Parathyroid adenoma (tissue), 2 donors: ENCODE results near the gene SLC41A3.

Experiments used
- H2AFZ ChIP-seq: fragments of 300-600 bp; sonication (generic); one replicate; pipeline ENCODE4 v1.7.0; 2017; ENCODE audit warnings: antibody characterized with exemption, mild to moderate bottlenecking
- H3K27ac ChIP-seq: fragments of 300-600 bp; sonication (generic); one replicate; pipeline ENCODE4 v1.7.0; 2017
- H3K27me3 ChIP-seq: fragments of 300-600 bp; sonication (generic); one replicate; pipeline ENCODE4 v1.7.0; 2017; ENCODE audit warnings: low read length; ENCODE audit not compliant: control insufficient read depth, insufficient read depth
- H3K36me3 ChIP-seq: fragments of 300-600 bp; sonication (generic); one replicate; pipeline ENCODE4 v1.7.0; 2017; ENCODE audit warnings: low read length; ENCODE audit not compliant: control insufficient read depth, insufficient read depth
- H3K4me1 ChIP-seq: fragments of 300-600 bp; sonication (generic); one replicate; pipeline ENCODE4 v1.7.0; 2017; ENCODE audit warnings: control low read depth
- H3K4me2 ChIP-seq: fragments of 300-600 bp; sonication (generic); one replicate; pipeline ENCODE4 v1.7.0; 2017; ENCODE audit warnings: low read length
- H3K4me3 ChIP-seq: fragments of 300-600 bp; sonication (generic); one replicate; pipeline ENCODE4 v1.7.0; 2017; ENCODE audit warnings: low read depth, low read length
- H3K79me2 ChIP-seq: fragments of 300-600 bp; sonication (generic); one replicate; pipeline ENCODE4 v1.7.0; 2017; ENCODE audit warnings: control low read depth
- H3K9ac ChIP-seq: fragments of 300-600 bp; sonication (generic); one replicate; pipeline ENCODE4 v1.7.0; 2017; ENCODE audit warnings: mild to moderate bottlenecking
- H3K9me3 ChIP-seq: fragments of 300-600 bp; sonication (generic); one replicate; pipeline ENCODE4 v1.7.0; 2017; ENCODE audit warnings: low read length; ENCODE audit not compliant: control insufficient read depth
- CTCF ChIP-seq: fragments of 300-600 bp; sonication (generic); IDR thresholded peaks from one replicate; pipeline ENCODE4 v1.7.0; 2017; ENCODE audit warnings: antibody characterized with exemption, mild to moderate bottlenecking
- donor health status: primary hyperparathyroidism.

The SLC41A3 gene

GRCh38 chr3:126125341-126125740 lies 41.4 kb upstream of the SLC41A3 start:
- H3K36me3 ChIP-seq = no peaks in the 10 kb centered on the region
- H3K9me3 ChIP-seq = no peaks in the 10 kb centered on the region
- no peak overlapping the region for H2AFZ ChIP-seq
- no peak overlapping the region for H3K27ac ChIP-seq
- H3K27me3 ChIP-seq = no peaks in the 10 kb centered on the region
- no peaks in the 10 kb centered on the region for H3K4me1 ChIP-seq
- TF ChIP-seq CTCF = no peak
- no peak overlapping the region for H3K4me2 ChIP-seq
- no peaks in the 10 kb centered on the region for H3K79me2 ChIP-seq
- no peak overlapping the region for H3K9ac ChIP-seq
- no peak overlapping the region for H3K4me3 ChIP-seq

- Histone ChIP-seq H3K9me3 (no peaks in the 10 kb centered on the region), H3K4me1 (no peaks in the 10 kb centered on the region), H3K79me2 (no peaks in the 10 kb centered on the region), H3K36me3 (no peaks in the 10 kb centered on the region), H2AFZ (no peak overlapping the region), H3K9ac (no peak overlapping the region), H3K27ac (no peak overlapping the region), H3K27me3 (no peaks in the 10 kb centered on the region), H3K4me3 (no peak overlapping the region), H3K4me2 (no peak overlapping the region)
- no peak for TF ChIP-seq CTCF
These were observed 41.0 kb upstream of the SLC41A3 start for GRCh38 chr3:126124896-126125295.

GRCh38 chr3:126124148-126124868 lies 40.4 kb upstream of the SLC41A3 start:
- no peaks in the 10 kb centered on the region for H3K79me2 ChIP-seq
- no peak overlapping the region for H2AFZ ChIP-seq
- no peaks in the 10 kb centered on the region for H3K9me3 ChIP-seq
- no peak overlapping the region for H3K27ac ChIP-seq
- no peaks in the 10 kb centered on the region for H3K27me3 ChIP-seq
- no peak overlapping the region for H3K4me3 ChIP-seq
- no peak overlapping the region for H3K4me2 ChIP-seq
- H3K9ac ChIP-seq = no peak overlapping the region
- TF ChIP-seq CTCF = no peak
- no peaks in the 10 kb centered on the region for H3K36me3 ChIP-seq
- H3K4me1 ChIP-seq = no peaks in the 10 kb centered on the region

- H3K4me3 ChIP-seq = no peak overlapping the region
- H3K36me3 ChIP-seq = no peaks in the 10 kb centered on the region
- no peak overlapping the region for H2AFZ ChIP-seq
- no peaks in the 10 kb centered on the region for H3K4me1 ChIP-seq
- no peak overlapping the region for H3K4me2 ChIP-seq
- TF ChIP-seq CTCF = no peak
- no peak overlapping the region for H3K27ac ChIP-seq
- H3K79me2 ChIP-seq = no peaks in the 10 kb centered on the region
- no peaks in the 10 kb centered on the region for H3K9me3 ChIP-seq
- no peak overlapping the region for H3K9ac ChIP-seq
- no peaks in the 10 kb centered on the region for H3K27me3 ChIP-seq
These were observed 37.7 kb upstream of the SLC41A3 start for GRCh38 chr3:126121632-126122031.

- Histone ChIP-seq H3K4me3 (no peak overlapping the region), H3K36me3 (no peaks in the 10 kb centered on the region), H3K4me2 (no peak overlapping the region), H3K9me3 (no peaks in the 10 kb centered on the region), H3K27ac (no peak overlapping the region), H3K79me2 (no peaks in the 10 kb centered on the region), H3K4me1 (no peaks in the 10 kb centered on the region), H3K9ac (no peak overlapping the region), H2AFZ (no peak overlapping the region), H3K27me3 (no peaks in the 10 kb centered on the region)
- no peak for TF ChIP-seq CTCF
These were observed 37.1 kb upstream of the SLC41A3 start for GRCh38 chr3:126121074-126121473.
